Measurements from ENCODE around the gene TMIE.
"Not testable (repeated sequence)": the region's sequence is repeated elsewhere in the genome, so short reads cannot be mapped to it uniquely, and the experiment has no call there.

TMIE gene

DNA sequence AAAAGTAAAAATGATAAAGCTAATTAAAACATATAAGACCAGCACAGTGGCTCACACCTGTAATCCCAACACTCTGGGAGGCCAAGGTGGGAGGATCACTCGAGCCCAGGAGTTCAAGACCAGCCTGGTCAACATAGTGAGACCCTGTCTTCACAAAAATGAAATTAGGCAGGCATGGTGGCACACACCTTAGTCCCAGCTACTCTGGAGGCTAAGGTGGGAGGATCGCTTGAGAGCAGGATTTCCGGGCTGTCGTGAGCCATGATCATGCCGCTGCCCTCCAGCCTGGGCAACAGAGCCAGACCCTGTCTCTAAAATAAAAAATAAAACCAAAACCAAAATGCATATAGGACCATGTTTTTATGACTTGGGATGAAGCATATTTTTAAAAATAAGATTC, 21.3 kb downstream of the TMIE start:
- DNase-seq (ENCODE audit: low read depth in 2 of 2) = no peak

GRCh38 chr3:46724424-46724823, 23.2 kb downstream of the TMIE start:
- DNase-seq (ENCODE audit: low read depth in 2 of 2) = no peak

GRCh38 chr3:46725621-46726314, 24.6 kb downstream of the TMIE start:
- no peak for DNase-seq (ENCODE audit: low read depth in 2 of 2)

DNA sequence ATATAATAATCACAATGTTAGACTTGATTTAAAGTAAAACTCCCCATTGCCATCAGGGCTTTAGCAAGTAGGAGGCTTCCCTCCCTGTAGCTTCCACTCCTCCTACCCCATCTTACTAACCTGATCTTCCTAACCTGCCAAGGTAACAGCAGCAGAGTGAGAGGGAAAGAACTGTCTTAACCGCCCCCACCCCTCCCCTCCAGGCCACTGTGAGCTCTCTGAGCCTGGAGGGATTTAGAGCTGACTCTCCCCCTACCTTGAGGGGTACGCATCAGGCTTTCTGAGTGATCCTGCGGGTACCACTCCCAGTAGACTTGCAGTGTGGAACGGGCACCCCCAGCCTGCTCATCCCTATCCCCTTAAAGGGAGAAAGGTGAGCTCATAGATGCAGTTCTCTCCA, 27.8 kb downstream of the TMIE start:
- DNase-seq (ENCODE audit: low read depth in 2 of 2) = no peak

- DNase-seq (ENCODE audit: low read depth in 2 of 2) = no peak
Measured at GRCh38 chr3:46730819-46731218, 29.6 kb downstream of the TMIE start.

- DNase-seq (ENCODE audit: low read depth in 2 of 2) = no peak
Measured at GRCh38 chr3:46731795-46732194, 30.6 kb downstream of the TMIE start.

- DNase-seq (ENCODE audit: low read depth in 2 of 2) = no peak
Measured at GRCh38 chr3:46733026-46733800, 32.0 kb downstream of the TMIE start.

DNA sequence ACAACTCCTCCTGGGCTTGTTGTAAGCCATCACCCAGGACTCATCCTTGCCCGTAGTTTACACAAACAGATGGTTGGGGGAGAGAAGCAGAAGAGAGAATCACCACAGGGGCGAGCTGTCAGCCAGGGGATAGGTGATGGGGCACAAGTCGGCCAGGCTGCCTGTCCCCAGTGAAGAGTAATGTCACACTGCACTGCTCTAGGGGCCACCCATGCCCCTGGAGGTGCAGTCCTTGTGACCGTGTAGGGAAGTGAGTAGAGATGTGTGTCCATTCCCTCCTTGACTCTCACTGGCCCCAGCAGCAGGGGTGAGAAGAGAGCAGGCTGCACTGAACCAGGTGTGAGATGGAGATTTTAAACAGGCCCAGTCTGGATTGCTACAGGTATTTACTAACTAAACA, 33.6 kb downstream of the TMIE start:
- DNase-seq (ENCODE audit: low read depth in 2 of 2) = no peak

- DNase-seq (ENCODE audit: low read depth in 2 of 2) = no peak
Measured at GRCh38 chr3:46736006-46736872, 35.0 kb downstream of the TMIE start.

DNA sequence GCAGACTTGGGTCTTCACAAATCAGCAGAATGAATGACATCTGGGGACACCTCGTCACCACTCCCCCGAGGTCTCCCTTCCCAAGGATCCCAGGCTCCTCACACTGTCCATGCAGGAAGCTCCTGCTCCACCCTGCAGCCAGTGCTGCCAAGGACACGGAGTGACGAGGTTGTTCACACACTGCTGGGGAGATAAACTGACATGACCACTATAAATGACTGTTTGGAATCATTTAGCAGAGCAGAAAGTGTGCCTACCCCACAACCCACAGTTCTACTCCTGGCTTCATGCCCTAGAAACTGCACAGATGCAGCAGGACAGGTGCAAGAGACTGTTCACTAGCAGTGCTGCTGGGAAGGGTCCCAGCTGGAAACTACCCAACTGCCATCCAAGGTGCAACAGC, 36.1 kb downstream of the TMIE start:
- DNase-seq (ENCODE audit: low read depth in 2 of 2) = no peak

- not testable (repeated sequence) for DNase-seq (ENCODE audit: low read depth in 2 of 2)
Measured at GRCh38 chr3:46739565-46739964, 38.4 kb downstream of the TMIE start.

GRCh38 chr3:46742992-46743585, 41.9 kb downstream of the TMIE start:
- DNase-seq (ENCODE audit: low read depth in 2 of 2) = no peak

- DNase-seq (ENCODE audit: low read depth in 2 of 2) = no peak
Measured at GRCh38 chr3:46746711-46747110, 45.5 kb downstream of the TMIE start.

DNA sequence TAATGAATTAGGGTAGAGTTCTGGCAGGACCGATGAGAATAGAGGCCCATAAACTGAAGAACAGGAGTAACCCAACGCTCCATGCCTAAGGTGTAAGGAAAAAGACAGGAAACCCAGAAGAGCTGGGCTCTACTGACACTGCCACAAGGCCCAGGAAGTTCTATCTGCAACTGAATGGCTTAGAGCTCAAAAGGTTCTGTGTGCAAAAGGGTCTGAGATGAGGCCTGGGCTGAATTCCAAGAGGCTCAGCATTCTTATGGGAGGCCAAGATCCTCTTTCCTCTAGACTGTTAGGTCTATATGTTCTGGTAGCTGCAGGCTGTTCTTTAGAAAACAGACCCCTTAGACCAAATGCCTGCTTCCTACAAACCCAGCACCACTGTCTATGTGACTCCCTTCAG, 47.0 kb downstream of the TMIE start:
- DNase-seq (ENCODE audit: low read depth in 2 of 2) = no peak

GRCh38 chr3:46749129-46749528, 47.9 kb downstream of the TMIE start:
- no peak for DNase-seq (ENCODE audit: low read depth in 2 of 2)

DNA sequence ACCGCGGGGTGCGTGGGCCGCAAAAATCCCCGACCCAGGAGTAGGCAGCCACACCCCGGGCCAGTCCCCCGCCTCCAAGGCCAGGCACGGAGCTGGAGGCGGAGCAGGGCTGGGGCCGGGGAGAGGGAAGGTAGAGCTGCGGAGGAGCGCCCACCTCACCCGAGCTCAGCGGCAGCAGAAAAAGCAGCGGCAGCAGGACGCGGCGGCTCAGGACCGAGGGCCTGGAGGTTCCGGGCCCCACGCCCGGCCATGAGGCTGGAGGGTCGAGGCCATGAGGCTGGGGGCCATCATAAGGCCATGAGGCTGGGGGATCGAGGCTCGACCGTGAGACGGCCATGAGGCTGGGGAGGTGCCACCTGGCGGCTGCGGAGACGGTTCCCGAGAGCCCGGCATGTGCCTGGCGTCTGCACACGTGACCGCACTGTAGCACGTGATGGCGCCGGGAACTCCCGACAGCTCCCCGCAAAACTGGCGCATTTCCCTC, 49.4 kb downstream of the TMIE start:
- no peak for DNase-seq (ENCODE audit: low read depth in 2 of 2)

GRCh38 chr3:46753127-46753526, 51.9 kb downstream of the TMIE start:
- DNase-seq (ENCODE audit: low read depth in 2 of 2) = not testable (repeated sequence)

- no peak for DNase-seq (ENCODE audit: low read depth in 2 of 2)
Measured at GRCh38 chr3:46755646-46756045, 54.5 kb downstream of the TMIE start.

GRCh38 chr3:46756642-46757041, 55.5 kb downstream of the TMIE start:
- DNase-seq (ENCODE audit: low read depth in 2 of 2) = no peak

DNA sequence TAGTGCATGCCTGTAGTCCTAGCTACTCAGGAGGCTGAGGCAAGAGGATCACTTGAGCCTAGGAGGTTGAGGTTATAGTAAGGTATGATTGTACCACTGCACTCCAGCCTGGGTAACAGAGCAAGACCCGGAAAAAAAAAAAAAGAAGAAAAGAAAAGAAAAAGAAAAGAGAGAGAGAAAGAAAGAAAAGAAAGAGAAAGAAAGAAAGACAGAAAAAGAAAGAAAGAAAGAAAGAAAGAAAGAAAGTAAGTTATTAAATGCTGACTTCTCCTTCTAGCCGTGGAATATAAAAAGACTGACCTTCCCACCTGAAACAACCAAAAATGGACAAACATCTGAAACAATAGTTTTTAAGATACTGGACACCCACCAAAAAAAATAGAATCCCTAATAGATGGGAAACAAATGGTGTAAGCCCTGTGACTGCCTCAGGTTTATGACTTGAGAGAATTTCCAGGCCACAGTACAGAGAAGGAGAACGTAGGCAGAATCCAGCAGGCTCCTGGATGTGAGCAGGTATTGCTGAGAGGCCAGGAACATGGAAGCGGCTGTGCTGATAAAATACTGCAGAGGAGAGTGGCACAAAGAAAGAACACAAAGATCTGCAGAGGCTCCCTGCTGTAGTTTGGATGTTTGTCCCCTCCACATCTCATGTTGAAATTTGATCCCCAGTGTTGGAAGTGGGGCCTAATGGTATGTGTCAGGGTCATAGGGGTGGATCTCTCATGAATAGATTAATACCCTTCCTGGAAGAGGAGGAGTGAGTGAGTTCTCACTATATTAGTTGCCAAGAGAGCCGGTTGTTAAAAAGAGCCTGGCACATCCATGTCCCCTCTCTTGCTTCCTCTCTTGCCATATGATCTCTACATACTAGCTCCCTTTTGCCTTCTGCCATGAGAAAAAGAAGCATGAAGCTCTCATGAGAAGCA, 58.3 kb downstream of the TMIE start:
- DNase-seq (ENCODE audit: low read depth in 2 of 2) = no peak
